Islet of Langerhans (tissue), 1 donor: Measurements from ENCODE around the gene MRPS5.
"Not testable (repeated sequence)": the region's sequence is repeated elsewhere in the genome, so short reads cannot be mapped to it uniquely, and the experiment has no call there.

Source experiments
- FAIRE-seq: peaks from one replicate; lab custom pipeline; 2011; peaks lifted over from hg19 to GRCh38; lab: Jason Lieb, UNC

The MRPS5 gene

DNA sequence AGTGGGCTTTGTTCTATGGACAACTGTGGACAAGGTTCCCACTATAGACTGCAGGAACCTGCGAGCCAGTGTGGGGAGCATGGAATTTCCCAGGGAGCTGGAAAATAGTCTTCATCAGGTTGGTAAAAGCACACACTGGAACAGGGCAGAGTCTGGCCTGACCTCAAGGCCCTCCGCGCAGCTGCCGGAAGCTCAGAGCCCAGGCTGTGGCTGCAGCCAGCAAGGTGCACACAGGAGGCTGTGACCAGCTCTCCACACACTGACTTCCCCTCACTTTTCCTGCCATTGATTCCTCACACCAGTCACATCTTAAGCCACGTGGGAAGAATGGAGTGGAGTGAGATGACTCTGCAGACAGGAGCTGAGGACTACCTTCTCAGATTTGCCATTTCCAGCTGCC lies 77.0 kb downstream of the MRPS5 start:
- FAIRE-seq = no peak

DNA sequence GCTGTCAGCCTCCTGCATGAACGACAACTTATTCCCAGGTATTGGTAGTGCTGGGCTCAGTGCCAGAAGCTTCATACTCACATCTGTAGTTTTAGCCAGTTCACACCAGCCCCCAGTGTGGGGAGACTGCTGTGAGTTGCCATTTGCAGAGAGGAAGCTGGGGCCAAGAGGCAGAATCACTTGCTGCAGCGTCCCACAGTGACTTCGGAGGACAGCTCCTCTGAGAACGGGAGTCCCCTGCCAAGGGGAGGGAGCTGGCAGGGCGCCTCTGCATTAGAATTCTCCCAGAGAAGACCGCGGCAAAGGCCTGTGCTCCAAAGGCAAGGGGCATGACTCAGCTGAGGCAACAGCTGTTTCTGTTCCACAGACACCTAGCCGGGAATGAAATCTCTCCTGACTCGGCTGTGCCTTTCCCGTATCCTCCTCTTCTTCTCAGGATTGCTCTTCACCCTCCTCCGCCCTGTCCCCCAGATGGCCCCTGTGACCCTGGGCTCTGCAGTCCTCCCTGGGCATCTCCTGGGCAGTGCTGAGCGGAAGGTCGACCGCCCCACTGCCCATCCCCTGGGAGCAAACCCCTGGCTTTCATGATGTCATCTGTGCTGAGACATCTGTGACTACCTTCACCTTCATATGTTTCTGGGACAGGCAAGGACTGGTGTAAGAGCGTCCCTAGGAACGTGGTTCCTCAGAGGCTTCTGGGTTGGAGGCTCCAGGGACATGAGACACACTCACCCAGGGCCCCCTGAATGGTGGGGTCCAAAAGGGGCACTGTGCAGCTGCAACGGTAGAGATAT lies 78.1 kb downstream of the MRPS5 start:
- no peak for FAIRE-seq

DNA sequence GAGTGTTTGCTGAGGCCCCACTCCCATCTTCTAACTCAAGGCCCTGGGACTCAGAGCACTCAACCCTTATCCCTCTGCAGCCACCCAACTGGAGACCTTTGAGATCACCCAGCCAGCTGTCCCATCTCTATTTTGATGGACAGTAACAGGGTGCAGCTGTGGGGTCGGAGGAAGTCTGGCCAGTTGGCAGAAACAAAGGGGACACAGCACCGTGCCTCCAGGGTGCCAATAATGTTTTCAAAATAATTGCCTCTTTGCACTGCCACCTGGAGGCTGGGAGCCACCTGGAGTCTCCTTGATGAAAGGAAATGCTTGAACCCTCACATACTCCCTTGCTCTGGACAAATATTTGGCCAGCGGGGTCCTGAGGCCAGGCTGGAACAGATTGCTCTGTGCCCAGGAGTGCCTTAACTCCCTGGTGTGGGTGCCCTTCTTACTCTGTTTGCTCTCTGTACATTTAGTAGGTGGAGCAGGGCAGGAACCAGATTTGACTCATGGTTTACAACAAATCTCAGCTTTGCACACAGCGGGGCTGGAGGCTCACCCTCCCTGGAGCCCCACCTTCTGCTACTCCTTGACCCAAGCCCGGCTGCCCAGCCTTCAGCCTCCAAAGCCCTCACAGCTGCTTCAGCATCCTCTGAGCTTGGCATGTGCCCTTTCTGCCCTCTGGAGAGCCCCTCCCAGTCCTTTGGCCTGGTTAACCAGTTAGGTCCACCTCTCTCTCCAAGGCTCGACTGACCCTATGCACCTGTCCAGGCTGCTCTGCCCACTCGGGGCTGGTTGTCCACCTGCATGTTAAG lies 78.9 kb downstream of the MRPS5 start:
- FAIRE-seq = no peak

DNA sequence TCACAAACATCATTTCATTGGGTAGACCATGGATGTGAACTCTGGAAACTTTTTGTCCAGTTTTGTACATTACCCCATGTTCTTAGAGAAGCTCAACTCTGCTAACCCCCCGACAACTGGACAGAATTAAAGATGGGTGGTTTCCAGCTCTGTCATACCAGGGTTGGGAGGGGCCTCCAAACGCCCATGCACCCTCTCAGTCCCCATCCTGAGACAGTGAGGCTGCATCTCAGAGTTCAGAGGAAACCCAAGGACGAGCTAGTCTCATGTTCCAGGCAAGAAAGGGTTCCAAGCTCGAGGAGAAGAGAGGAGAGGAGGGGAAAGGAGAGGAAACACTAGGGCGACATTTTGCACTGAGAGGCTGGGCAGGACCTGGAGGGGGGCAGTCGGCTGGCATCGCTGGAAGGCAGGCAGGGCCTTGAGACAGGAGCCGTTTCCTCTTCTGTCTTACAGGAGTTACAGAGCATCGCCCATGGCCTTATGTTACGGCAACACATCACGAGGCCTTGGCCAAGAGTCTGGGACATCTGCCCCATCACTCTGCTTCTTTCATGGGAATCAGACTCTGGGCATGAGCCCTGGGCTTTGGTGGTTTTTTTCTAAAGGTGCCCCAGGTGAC lies 79.7 kb downstream of the MRPS5 start:
- no peak for FAIRE-seq

DNA sequence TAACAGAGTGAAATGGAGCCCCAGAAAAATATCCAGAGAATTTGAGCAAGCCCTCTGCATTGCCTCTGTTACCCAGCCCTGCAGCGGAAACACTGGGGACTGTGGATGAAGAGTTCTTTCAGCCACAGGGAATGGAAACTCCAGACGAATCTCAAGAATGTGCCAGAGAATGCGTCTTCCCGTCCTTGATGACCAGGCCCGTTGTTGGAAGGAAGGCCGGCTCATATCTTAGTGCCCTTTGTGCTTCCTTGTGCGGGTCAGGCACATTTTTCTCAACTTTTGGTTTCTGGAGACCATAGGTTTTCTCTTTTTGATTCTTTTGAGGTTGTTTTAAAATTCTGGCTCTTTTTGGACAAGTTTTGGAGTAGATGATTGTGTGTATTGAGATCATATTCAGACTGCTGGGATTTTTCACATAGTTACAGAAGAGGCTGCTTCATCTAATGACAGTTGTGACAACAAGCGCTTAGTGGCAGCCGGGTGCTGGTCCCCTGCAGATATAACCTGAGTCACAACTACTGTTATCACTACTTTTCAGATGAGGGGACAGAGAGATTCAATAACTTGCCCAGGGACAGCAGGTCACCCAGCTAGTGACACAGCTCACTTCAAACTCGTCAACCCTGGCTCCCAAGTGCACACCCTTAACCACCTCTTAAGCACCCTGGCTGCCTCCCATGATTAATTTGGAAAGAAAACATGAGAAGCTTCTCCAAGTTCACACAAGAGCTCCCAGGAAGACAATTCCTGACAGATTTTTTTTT lies 80.4 kb downstream of the MRPS5 start:
- FAIRE-seq = no peak

DNA sequence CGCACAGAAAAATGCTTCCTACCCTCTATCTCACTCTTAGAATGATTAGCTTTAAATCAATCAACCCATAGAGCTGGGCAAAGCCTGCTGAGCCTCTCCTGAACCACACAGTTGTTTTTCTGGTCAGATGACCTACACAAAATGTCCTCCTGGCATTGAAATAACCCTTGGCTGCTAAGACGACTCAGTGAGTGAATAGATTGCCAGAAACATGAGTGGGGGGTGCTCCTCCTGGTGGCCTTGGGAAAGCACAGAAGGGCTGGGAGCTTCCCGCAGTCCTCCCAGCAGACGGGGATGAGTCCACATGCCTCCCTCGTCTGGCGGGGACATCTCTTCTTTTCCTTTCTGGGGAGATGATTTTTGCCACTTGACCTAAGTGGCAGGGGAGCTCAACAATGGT lies 81.2 kb downstream of the MRPS5 start:
- FAIRE-seq = no peak

DNA sequence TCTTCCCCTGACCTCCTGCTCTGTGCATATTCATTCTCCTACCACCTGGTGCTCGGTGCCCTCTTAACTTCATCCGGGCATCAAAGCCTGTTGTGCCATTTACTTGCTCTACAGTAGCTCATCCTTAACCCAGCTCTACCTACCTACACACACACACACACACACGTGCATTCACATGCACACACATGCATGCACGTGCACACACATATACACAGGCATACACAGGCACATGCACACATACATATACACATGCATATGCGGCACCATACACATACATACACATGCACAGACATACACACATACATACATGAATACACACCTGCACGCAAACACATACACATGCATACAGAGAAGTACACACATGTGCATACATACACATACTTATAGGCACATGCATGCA lies 81.6 kb downstream of the MRPS5 start:
- FAIRE-seq = no peak

DNA sequence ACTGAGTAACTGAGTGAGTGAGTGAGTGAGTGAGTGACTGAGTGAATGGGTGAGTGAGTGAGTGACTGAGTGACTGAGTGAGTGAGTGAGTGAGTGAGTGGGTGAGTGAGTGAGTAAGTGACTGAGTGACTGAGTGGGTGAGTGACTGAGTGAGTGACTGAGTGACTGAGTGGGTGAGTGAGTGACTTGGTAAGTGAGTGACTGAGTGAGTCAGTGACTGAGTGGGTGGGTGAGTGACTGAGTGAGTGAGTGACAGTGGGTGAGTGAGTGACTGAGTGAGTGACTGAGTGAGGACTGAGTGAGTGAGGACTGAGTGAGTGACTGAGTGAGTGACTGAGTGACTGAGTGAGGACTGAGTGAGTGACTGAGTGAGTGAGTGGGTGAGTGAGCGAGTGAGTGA lies 82.2 kb downstream of the MRPS5 start:
- FAIRE-seq = no peak

DNA sequence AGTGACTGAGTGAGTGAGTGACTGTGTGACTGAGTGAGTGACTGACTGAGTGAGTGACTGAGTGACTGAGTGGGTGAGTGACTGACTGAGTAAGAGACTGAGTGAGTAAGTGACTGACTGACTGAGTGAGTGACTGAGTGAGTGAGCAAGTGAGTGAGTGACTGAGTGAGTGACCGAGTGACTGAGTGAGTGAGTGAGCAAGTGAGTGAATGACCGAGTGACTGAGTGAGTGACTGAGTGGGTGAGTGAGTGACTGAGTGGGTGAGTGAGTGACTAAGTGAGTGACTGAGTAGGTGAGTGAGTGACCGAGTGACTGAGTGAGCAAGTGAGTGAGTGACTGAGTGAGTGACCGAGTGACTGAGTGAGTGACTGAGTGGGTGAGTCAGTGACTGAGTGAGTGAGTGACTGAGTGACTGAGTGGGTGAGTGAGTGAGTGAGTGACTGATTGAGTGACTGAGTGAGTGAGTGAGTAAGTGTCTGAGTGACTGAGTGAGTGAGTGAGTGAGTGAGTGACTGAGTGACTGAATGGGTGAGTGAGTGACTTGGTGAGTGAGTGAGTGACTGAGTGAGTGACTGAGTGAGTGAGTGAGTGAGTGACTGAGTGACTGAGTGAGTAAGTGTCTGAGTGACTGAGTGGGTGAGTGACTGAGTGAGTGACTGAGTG lies 82.8 kb downstream of the MRPS5 start:
- FAIRE-seq = no peak

DNA sequence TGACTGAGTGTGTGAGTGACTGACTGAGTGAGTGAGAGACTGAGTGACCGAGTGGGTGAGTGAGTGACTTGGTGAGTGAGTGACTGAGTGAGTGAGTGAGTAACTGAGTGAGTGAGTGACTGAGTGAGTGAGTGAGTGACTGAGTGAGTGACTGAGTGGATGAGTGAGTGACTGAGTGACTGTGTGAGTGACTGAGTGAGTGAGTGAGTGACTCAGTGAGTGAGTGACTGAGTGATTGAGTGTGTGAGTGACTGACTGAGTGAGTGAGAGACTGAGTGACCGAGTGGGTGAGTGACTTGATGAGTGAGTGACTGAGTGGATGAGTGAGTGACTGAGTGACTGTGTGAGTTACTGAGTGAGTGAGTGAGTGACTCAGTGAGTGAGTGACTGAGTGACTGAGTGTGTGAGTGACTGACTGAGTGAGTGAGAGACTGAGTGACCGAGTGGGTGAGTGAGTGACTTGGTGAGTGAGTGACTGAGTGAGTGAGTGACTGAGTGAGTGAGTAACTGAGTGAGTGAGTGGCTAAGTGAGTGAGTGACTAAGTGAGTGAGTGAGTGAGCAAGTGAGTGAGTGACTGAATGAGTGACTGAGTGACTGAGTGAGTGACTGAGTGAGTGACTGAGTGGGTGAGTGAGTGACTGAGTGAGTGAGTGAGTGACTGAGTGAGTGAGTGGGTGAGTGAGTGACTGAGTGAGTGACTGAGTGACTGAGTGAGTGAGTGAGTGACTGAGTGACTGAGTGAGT lies 83.6 kb downstream of the MRPS5 start:
- FAIRE-seq = not testable (repeated sequence)

DNA sequence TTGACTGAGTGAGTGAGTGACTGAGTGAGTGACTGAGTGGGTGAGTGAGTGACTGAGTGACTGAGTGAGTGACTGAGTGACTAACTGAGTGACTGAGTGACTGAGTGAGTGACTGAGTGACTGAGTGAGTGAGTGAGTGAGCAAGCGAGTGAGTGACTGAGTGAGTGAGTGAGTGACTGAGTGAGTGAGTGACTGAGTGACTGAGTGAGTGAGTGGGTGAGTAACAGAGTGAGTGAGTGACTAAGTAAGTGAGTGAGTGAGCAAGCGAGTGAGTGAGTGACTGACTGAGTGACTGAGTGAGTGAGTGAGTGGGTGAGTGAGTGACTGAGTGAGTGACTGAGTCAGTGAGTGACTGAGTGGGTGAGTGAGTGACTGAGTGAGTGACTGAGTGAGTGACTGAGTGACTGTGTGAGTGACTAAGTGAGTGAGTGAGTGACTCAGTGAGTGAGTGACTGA lies 84.2 kb downstream of the MRPS5 start:
- no peak for FAIRE-seq

DNA sequence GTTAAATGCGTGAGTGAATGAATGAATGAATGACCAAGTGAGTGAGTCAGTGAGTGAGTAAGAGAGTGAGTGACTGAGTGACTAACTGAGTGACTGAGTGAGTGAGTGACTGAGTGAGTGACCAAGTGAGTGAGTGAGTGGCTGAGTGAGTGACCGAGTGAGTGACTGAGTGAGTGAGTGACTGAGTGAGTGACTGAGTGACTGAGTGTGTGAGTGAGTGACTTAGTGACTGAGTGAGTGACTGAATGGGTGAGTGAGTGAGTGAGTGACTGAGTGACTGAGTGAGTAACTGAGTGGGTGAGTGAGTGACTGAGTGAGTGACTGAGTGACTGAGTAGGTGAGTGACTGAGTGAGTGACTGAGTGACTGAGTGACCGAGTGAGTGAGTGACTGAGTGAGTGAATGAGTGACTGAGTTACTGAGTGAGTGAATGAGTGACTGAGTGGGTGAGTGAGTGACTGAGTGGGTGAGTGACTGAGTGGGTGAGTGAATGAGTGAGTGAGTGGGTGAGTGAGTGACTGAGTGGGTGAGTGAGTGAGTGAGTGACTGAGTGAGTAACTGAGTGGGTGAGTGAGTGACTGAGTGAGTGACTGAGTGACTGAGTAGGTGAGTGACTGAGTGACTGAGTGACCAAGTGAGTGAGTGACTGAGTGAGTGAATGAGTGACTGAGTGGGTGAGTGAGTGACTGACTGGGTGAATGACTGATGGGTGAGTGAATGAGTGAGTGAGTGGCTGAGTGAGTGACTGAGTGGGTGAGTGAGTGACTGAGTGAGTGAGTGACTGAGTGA lies 84.8 kb downstream of the MRPS5 start:
- no peak for FAIRE-seq
